Mucosa of descending colon (tissue), 3 donors: Measurements from ENCODE around the gene COX17. TPM values are rescaled to one million over a fixed set of nuclear protein-coding genes. Genes with fewer than 3 reads are reported as not detected.
A peak's percentile ranks its signal among the peaks of the same experiment; 100 is the strongest.

ENCODE experiments used
- ATAC-seq: fragments of 200-7000 bp; cut with Tn5 transposase; one replicate; pipeline ENCODE4 v1.9.1; 2020; ENCODE audit warnings: mild to moderate bottlenecking, moderate library complexity
- DNase-seq, 3 donors: peaks; one replicate each; pipeline ENCODE4 v3.0.0-alpha.2; 2020
- H3K36me3 ChIP-seq: fragments of 200-600 bp; one replicate; pipeline ENCODE4 v1.8.0; 2021; ENCODE audit warnings: low read depth, mild to moderate bottlenecking
- H3K4me1 ChIP-seq: fragments of 200-600 bp; one replicate; pipeline ENCODE4 v1.8.0; 2021; ENCODE audit warnings: low read depth, mild to moderate bottlenecking
- H3K4me3 ChIP-seq: fragments of 200-600 bp; one replicate; pipeline ENCODE4 v1.8.0; 2021; ENCODE audit warnings: mild to moderate bottlenecking
- H3K9me3 ChIP-seq: fragments of 200-600 bp; one replicate; pipeline ENCODE4 v1.8.0; 2021; ENCODE audit warnings: mild to moderate bottlenecking
- intact Hi-C, 2 donors: fragments of 100-400 bp; cut with DNase I in 1 of 2; cut with micrococcal nuclease in 1 of 2; formaldehyde crosslinking; loops; one replicate each; pipeline versions ENCODE4 v1.11.0 to v1.11.1; 2022; cut with DNase I, micrococcal nuclease
- total RNA-seq, 3 donors: library from RNA; stranded (reverse); fragmentation: NEBNext Ultra II Directional in 2 of 3; extraction: Animal tissue kit (Norgen Biotek cat#: 25700) in 2 of 3; gene quantifications; one replicate each; pipeline versions ENCODE4 v1.2.1 to v1.2.4, GENCODE V29; 2021 to 2023
- TF ChIP-seq, protein P1 (sequence below): fragments of 200-600 bp; IDR thresholded peaks from one replicate; pipeline ENCODE4 v1.8.0; 2022; ENCODE audit warnings: antibody characterized with exemption, mild to moderate bottlenecking
- donor health status: DM: no; HTN: no; CAD: no; lungs with moderate emphysema.
- donor health status: DM: no; HTN: no; CAD: no.
- donor health status: DM: no; HTN: yes; CAD: no.

COX17 gene
- total RNA-seq, 3 donors from 2014 or later: 45.5 to 56.4 (median 52.4) TPM

DNA sequence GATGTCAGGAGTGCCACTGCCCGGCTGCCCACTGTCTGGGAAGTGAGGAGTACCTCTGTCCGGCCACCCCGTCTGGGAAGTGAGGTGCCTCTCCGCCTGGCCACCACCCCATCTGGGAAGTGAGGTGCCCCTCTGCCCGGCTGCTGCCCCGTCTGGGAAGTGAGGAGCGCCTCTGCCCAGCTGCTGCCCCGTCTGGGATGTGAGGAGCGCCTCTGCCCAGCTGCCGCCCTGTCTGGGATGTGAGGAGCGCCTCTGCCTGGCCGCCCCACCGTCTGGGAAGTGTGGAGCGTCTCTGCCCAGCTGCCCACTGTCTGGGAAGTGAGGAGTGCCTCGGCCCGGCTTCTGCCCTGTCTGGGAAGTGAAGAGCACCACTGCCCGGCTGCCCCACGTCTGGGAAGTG lies 3.3 kb downstream of the COX17 start:
- peaks cover 13% of the 10 kb centered on the region for H3K4me1 ChIP-seq
- no peaks in the 10 kb centered on the region for H3K9me3 ChIP-seq
- H3K4me3 ChIP-seq: no peak overlapping the region
- DNase-seq (peak in 1 of 3 donors; percentile 52), ATAC-seq (no peak)
- TF ChIP-seq, protein P1, sequence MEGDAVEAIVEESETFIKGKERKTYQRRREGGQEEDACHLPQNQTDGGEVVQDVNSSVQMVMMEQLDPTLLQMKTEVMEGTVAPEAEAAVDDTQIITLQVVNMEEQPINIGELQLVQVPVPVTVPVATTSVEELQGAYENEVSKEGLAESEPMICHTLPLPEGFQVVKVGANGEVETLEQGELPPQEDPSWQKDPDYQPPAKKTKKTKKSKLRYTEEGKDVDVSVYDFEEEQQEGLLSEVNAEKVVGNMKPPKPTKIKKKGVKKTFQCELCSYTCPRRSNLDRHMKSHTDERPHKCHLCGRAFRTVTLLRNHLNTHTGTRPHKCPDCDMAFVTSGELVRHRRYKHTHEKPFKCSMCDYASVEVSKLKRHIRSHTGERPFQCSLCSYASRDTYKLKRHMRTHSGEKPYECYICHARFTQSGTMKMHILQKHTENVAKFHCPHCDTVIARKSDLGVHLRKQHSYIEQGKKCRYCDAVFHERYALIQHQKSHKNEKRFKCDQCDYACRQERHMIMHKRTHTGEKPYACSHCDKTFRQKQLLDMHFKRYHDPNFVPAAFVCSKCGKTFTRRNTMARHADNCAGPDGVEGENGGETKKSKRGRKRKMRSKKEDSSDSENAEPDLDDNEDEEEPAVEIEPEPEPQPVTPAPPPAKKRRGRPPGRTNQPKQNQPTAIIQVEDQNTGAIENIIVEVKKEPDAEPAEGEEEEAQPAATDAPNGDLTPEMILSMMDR: no peak
- intact Hi-C loops: no loop called here
- H3K36me3 ChIP-seq: no peaks in the 10 kb centered on the region

DNA sequence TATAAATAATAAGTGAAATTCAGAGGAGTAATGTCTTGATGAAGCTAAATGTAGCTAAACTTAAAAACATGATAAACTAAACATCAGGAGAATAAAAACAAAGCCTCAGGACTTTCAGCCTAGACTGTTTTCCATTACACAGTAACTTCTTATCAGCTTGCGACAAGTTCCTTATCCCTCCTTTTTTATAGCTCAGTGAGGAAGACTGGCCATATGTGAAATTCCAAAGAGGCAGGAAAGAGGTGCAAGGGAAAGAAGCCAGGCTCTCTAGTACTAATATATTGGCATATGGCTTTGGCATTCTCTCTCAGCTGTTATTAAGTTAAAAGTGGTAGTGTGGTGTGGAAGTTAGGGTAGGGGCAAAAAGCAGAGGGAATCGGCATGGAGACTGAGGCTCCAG lies 4.4 kb downstream of the COX17 start:
- Histone ChIP-seq H3K4me3 (no peak overlapping the region), H3K4me1 (peaks cover 13% of the 10 kb centered on the region), H3K36me3 (no peaks in the 10 kb centered on the region), H3K9me3 (no peaks in the 10 kb centered on the region)
- intact Hi-C loops: no loop called here
- DNase-seq (no peak), ATAC-seq (no peak)
- TF ChIP-seq, protein P1: no peak

DNA sequence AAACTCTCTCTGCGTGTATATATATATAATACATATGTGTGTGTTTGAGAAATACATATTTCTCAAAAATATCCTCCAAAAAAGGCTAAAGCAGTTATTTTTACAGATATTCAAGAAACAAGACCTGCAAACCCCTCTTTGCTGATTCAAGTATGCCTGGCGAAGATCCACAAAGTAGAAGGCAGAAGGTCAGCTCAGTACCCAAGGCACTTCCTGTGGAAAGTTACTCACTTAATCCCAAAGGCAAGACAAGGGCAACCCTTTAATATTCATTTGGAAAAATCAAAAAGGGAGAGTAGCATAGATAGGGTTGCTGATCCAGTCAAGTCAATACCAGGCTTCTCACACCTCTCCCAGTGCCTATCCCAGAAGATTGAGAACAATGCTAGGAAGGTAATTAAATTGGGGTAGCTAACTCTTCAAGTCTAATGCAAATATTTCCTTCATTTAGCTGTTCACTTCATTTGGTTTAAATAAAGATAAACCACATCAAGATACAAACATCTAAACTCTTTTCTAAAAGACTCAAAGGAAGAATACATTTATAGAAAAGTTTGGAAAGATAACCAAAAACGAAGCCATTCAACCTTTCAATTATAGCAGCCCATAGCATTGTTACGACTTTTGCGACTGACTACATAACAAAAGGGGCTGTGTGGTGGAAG lies 7.2 kb downstream of the COX17 start:
- intact Hi-C loops: no loop called here
- TF ChIP-seq, protein P1: no peak
- Histone ChIP-seq H3K4me1 (no peaks in the 10 kb centered on the region), H3K4me3 (no peak overlapping the region), H3K36me3 (no peaks in the 10 kb centered on the region), H3K9me3 (no peaks in the 10 kb centered on the region)
- DNase-seq (no peak), ATAC-seq (no peak)

GRCh38 chr3:119665954-119666559 lies 11.1 kb downstream of the COX17 start:
- ATAC-seq (no peak), DNase-seq (no peak)
- H3K4me3 ChIP-seq: no peak overlapping the region
- H3K36me3 ChIP-seq: no peaks in the 10 kb centered on the region
- no peaks in the 10 kb centered on the region for H3K9me3 ChIP-seq
- no peaks in the 10 kb centered on the region for H3K4me1 ChIP-seq
- intact Hi-C loops: no loop called here
- TF ChIP-seq, protein P1: no peak

DNA sequence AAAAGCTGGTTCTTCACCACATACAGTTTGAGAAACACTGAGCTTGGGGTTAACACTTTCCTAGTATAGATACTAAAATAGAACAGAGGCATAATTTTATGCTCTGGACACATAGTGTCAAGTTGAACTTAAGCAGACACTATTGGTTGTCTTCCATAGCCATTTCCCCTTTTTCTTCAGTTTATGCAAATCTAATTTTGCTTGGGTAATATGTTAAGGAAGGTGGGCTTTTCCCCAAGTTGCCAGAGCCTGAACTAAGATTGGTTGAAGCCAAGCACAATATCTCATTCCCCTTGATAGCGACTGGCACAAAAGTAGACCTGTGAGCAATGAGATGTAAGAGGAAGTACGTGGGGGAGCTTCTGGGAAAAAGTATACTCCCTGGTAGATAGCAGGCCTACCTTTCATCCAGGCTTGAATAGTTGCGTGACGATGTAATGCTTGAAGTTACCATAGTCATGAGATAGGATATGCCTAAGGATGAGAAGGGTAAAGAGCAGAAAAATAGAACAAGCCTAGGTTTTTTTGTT lies 12.3 kb downstream of the COX17 start:
- ATAC-seq: no peak
- intact Hi-C loops: no loop called here
- TF ChIP-seq, protein P1: no peak
- Histone ChIP-seq H3K4me1 (no peaks in the 10 kb centered on the region), H3K4me3 (no peak overlapping the region), H3K9me3 (no peaks in the 10 kb centered on the region), H3K36me3 (no peaks in the 10 kb centered on the region)
- DNase-seq: no peak
